LNCaP clone FGC (cell line): ENCODE measurements around the gene GGN.
"Not testable (repeated sequence)": the region's sequence is repeated elsewhere in the genome, so short reads cannot be mapped to it uniquely, and the experiment has no call there.

Experiments used
- DNase-seq: peaks from one replicate; pipeline ENCODE4 v3.0.0-alpha.2; 2011; ENCODE audit warnings: low read depth
- H3K4me3 ChIP-seq: 2 replicates; pipeline ENCODE4 v1.5.1; 2011; ENCODE audit warnings: mild to moderate bottlenecking, low read depth, low read length, control low read depth
- TF ChIP-seq, protein P1 (sequence below): IDR thresholded peaks from 2 replicates; pipeline ENCODE4 v1.5.1; 2012; ENCODE audit warnings: mild to moderate bottlenecking; ENCODE audit not compliant: control insufficient read depth, insufficient read depth; ENCODE audit errors: extremely low read depth

Gene GGN

DNA sequence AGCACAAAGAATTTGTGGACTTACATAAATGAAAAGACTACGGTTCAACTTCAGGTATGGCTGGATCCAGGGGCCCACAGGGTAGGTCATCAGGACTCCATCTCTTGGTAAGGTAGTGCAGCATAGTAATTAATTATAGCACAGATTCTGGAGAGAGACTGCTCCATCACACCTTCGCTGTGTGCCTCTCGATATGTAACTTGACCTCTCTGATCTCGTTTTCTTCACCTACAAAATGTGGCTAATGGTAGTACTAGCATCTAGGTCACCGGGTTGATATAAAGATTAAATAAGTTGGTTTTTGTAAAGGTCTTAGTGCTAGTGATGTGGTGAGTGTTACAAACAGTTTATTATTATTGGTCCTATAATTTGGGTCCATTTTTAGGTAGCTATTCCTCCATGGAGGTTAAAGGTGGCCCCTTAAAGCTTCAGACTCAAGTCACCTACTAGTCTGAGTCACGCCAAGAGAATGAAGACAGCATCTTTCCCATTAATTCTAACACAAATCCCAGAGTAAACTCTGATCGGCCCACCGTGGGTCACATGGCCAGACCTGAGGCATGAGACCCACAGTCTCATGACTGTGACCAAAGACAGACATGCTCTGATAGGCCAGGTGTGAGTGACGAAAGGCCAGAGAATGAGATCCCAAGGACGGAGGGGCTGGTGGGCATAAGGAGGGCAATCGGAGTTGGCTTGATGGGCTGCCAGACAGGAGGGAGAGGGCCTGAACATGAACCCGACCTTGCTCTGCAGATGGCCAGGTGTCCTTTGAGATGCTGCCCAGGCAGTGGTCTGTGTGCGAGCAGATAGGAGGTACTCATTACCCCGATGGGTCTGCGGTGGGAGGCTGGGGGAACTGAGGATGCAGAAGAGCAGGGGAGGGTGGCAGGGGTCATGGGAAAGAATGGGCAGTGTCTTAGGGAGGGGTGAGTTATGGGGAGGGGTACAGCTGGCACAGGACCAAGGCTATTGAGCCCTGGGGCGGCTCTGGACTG lies 31.8 kb downstream of the GGN start:
- no peak overlapping the region for H3K4me3 ChIP-seq
- TF ChIP-seq, protein P1, sequence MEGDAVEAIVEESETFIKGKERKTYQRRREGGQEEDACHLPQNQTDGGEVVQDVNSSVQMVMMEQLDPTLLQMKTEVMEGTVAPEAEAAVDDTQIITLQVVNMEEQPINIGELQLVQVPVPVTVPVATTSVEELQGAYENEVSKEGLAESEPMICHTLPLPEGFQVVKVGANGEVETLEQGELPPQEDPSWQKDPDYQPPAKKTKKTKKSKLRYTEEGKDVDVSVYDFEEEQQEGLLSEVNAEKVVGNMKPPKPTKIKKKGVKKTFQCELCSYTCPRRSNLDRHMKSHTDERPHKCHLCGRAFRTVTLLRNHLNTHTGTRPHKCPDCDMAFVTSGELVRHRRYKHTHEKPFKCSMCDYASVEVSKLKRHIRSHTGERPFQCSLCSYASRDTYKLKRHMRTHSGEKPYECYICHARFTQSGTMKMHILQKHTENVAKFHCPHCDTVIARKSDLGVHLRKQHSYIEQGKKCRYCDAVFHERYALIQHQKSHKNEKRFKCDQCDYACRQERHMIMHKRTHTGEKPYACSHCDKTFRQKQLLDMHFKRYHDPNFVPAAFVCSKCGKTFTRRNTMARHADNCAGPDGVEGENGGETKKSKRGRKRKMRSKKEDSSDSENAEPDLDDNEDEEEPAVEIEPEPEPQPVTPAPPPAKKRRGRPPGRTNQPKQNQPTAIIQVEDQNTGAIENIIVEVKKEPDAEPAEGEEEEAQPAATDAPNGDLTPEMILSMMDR: no peak
- DNase-seq: no peak

DNA sequence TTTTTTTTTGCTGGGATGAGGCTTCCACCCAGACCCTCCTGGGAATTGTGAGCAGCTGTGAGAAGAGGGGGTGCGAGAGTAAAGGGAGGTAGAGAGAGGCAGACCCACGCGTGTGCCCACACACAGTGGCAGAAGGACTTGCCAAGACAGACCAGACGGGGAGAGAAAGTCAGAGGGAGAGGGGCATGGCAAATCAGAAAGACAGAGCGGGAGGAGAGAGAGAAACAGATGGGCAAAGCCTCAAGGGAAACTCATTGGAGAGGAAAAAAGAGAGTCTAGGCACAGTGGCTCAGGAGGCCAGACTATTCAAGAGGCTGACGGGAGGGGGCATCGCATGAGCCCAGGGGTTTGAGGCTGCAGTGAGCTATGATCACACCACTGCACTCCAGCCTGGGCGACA lies 35.2 kb downstream of the GGN start:
- no peak for DNase-seq
- H3K4me3 ChIP-seq: no peak overlapping the region
- TF ChIP-seq, protein P1: no peak

DNA sequence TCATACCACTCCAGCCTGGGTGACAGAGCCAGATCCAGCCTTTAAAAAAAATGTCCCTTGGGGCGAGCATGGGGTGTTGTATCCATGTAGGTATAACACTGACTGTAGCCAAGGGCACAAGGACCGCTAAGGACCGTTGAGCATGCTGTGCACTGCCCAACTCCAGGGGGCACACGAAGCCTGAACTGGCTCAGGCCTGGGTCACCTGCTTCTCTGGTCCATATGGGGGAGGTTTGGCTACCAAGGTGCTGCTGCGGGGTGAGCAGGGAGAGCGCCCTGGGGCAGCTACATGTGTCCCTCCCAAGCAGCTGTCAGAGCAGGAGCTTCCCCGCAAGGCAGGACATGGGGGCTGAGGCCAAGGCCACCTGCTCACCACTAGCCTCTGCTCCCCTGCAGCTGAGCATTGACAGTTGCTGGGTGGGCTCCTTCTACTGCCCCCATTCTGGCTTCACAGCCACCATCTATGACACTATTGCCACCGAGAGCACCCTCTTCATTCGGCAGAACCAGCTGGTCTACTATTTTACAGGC lies 35.9 kb downstream of the GGN start:
- H3K4me3 ChIP-seq: no peak overlapping the region
- TF ChIP-seq, protein P1: no peak
- no peak for DNase-seq

DNA sequence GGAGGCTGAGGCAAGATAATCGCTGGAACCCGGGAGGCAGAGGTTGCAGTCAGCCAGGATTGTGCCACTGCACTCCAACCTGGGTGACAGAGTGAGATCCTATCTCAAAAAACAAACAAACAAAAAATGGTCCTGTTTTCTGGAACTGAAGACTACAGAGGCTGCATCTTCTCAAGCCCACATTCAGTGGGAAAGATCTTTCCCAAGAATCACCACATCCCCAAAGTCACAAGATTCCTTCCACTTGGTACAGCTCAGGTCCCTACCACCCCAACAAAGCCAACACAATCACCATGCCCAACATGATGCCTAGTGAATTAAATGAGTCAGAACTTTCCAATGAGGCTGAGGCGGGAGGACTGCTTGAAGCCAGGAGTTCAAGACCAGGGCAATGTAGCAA lies 37.0 kb downstream of the GGN start:
- H3K4me3 ChIP-seq: no peak overlapping the region
- no peak for DNase-seq
- TF ChIP-seq, protein P1: no peak

DNA sequence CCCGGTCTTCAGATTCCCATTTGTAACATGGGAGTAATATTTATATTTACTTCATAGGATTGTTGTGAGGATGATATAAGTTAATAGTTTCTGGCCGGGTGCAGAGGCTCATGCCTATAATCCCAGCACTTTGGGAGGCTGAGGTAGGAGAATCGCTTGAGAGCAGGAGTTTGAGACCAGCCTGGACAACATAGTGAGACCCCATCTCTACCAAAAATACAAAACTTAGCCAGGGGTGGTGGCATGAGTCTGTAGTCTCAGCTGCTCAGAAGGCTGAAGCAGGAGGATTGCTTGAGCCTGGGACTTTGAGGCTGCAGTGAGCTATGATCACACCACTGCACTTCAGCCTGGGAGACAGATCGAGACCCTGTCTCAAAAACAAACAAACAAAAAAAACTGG lies 41.0 kb downstream of the GGN start:
- TF ChIP-seq, protein P1: no peak
- DNase-seq: no peak

DNA sequence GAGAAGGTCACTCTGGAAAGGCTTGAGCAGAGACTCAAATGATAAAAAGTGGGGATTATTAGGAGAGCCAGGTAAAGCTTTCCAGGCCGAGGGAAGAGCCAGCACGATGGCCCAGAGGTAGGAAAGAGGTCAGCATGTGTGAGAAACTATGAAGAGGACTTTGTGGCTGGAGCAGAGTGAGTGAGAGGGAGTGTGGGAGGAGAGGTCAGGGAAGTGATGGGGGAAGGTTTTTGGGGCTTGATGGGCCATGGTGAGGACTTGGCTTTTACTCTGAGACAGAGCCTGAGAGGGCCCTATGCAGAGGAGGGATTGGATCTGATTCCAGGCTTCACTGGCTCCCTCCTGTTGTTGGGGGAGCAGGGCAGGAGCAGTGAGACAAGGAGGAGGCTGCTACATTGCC lies 46.9 kb downstream of the GGN start:
- TF ChIP-seq, protein P1: no peak

More for the DNA sequence above, 41.0 kb downstream of the GGN start:
- no peak overlapping the region for H3K4me3 ChIP-seq

DNA sequence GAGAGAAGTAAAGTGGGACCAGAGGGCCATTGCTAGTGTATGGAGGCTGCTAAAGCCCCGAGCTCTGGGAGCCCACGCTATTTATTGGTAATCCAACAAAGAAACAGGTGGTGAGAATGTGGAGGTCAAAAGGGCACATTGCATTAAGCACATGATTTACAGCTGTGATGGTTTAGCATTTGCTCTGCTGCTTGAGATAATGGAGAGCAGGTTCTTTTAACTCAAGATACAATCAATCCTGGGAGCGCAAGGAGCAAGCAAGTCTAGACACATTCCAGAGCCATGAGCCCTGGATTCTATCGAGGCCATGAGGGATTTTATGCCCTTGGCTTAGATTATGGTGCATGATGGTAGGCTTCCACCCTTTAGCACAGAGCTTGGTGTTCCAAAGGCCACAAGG lies 48.8 kb downstream of the GGN start:
- not testable (repeated sequence) for H3K4me3 ChIP-seq

More for the DNA sequence above, 46.9 kb downstream of the GGN start:
- no peak overlapping the region for H3K4me3 ChIP-seq
- no peak for DNase-seq

More for the DNA sequence above, 48.8 kb downstream of the GGN start:
- not testable (repeated sequence) for DNase-seq
